ENCODE data around the gene SLC8A1. TPM values are rescaled to one million over a fixed set of nuclear protein-coding genes. Genes with fewer than 3 reads are reported as not detected.

Gene SLC8A1
- total and polyA plus RNA-seq, 3 donors from 2014 or later: 1.4 to 3.6 (median 3.2) TPM

DNA sequence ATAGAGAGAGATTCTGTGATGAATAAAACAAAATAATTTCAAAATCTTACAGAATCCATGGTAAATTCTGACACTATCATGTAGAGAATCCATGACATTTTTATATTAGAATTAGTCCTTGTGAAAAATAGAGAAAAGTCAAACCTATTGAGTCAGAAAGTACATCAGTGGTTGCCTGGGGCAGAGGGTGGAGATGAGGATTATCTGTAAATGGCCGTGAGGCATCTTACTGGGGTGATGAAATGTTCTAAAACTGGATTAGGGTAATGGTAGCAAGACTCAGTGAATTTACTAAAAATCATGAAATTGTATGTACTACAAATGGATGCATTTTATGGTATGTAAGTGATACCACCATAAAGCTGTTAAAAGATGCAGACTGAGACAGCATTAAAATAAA is 323.1 kb downstream of the SLC8A1 start:
- WGBS, 2 donors: 92 to 97% methylated on average over 1 of the region's 1 CpG
- Histone ChIP-seq H3K27ac (no peak overlapping the region), H3K9me3 (no peaks in the 10 kb centered on the region), H3K4me1 (no peaks in the 10 kb centered on the region), H3K27me3 (no peaks in the 10 kb centered on the region), H3K4me3 (no peak overlapping the region), H3K36me3 (ENCODE audit: low read depth, missing control alignments) (no peaks in the 10 kb centered on the region)
- TF ChIP-seq, protein P1, sequence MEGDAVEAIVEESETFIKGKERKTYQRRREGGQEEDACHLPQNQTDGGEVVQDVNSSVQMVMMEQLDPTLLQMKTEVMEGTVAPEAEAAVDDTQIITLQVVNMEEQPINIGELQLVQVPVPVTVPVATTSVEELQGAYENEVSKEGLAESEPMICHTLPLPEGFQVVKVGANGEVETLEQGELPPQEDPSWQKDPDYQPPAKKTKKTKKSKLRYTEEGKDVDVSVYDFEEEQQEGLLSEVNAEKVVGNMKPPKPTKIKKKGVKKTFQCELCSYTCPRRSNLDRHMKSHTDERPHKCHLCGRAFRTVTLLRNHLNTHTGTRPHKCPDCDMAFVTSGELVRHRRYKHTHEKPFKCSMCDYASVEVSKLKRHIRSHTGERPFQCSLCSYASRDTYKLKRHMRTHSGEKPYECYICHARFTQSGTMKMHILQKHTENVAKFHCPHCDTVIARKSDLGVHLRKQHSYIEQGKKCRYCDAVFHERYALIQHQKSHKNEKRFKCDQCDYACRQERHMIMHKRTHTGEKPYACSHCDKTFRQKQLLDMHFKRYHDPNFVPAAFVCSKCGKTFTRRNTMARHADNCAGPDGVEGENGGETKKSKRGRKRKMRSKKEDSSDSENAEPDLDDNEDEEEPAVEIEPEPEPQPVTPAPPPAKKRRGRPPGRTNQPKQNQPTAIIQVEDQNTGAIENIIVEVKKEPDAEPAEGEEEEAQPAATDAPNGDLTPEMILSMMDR (IDR thresholded peaks at IDR 0.05): no peak
- no peak for TF ChIP-seq POLR2A (IDR thresholded peaks at IDR 0.05)
- intact Hi-C loops (cut with DNase I; ENCODE audit: low total_unique reads): no loop called here
- no peak for DNase-seq

DNA sequence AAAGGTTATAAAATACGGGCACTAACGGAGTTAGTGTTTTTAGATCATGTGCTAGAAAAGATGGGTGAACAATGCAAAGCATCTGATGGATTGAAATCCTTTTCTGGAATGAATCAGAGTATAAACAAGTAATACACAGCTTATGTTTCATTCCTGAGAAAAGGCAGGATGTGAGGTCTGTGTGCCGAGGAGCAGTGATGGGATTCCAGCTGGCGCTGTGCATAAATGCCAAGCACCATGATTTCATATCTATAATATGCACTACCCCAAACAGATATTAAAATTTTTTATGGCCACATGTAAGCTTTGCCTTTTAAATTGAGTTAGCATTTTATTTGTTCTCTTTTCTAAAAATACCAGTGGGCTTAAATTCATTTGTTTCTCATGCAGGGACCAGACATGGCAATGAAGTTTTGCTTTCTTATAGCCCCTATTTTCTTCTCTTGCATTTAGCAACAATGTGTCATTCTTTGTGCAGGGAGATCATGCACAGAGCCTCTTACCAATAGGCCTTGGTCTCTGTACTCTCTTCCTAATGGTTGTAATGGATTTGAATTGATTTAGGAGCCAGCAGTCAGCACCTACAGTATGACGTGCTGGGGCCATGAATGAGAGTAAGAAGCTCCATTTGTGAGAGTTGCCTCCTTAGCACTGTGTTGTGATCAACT is 323.9 kb downstream of the SLC8A1 start:
- Histone ChIP-seq H3K36me3 (ENCODE audit: low read depth, missing control alignments) (no peaks in the 10 kb centered on the region), H3K9me3 (no peaks in the 10 kb centered on the region), H3K27me3 (no peaks in the 10 kb centered on the region), H3K4me3 (no peak overlapping the region), H3K27ac (no peak overlapping the region), H3K4me1 (no peaks in the 10 kb centered on the region)
- DNase-seq: no peak
- WGBS, 2 donors: 86 to 90% methylated on average over 5 of the region's 5 CpGs
- intact Hi-C loops (cut with DNase I; ENCODE audit: low total_unique reads): no loop called here
- TF ChIP-seq POLR2A (IDR thresholded peaks at IDR 0.05): no peak
- TF ChIP-seq, protein P1 (IDR thresholded peaks at IDR 0.05): no peak

DNA sequence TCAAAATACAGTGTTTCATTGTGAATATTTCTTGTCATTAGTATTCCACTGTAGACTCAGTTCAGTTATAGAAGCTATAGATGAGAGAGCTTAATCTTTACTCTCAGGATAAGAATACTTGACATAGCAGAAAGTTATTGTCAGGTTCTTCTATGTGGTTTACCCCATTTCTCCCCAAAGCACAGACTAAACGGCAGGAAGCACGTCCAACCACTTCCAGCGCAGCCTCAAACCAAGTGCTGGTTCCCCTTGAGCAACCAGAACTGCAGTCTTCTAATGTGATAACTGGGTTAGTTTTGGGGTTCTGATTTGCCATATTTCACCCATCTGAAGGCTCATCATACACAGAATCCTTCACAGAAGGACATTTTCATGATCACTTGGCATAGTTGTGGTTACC is 324.7 kb downstream of the SLC8A1 start:
- DNase-seq: no peak
- no peaks in the 10 kb centered on the region for H3K36me3 ChIP-seq (ENCODE audit: low read depth, missing control alignments)
- intact Hi-C loops (cut with DNase I; ENCODE audit: low total_unique reads): no loop called here
- no peaks in the 10 kb centered on the region for H3K27me3 ChIP-seq
- no peaks in the 10 kb centered on the region for H3K9me3 ChIP-seq
- TF ChIP-seq, protein P1 (IDR thresholded peaks at IDR 0.05): no peak
- no peak for TF ChIP-seq POLR2A (IDR thresholded peaks at IDR 0.05)
- no peak overlapping the region for H3K27ac ChIP-seq
- 62 to 81% methylated on average over 3 of the region's 3 CpGs for WGBS, 2 donors
- no peak overlapping the region for H3K4me3 ChIP-seq
- no peaks in the 10 kb centered on the region for H3K4me1 ChIP-seq

DNA sequence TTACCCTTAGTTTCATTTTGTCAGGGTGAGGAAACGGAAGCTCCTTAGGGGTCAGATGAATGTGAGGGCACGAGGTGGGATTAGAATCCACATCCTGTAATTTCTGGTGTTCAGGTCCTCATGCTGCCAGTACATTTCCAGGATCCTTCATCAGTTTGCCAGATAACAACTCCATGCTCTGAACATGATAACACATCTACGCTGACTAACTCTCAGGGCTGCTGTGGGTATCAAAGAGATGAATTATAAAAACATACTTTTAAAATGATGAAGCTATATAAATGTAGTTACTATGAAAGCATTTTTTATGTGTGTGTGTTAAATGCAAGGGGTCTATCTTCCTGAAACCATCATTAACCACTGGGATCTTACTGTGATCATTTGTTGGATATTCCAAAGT is 325.9 kb downstream of the SLC8A1 start:
- H3K36me3 ChIP-seq (ENCODE audit: low read depth, missing control alignments): no peaks in the 10 kb centered on the region
- TF ChIP-seq POLR2A (IDR thresholded peaks at IDR 0.05): no peak
- TF ChIP-seq, protein P1 (IDR thresholded peaks at IDR 0.05): no peak
- H3K27ac ChIP-seq: no peak overlapping the region
- H3K4me1 ChIP-seq: no peaks in the 10 kb centered on the region
- WGBS, 2 donors: 93 to 95% methylated on average over 3 of the region's 3 CpGs
- no peaks in the 10 kb centered on the region for H3K27me3 ChIP-seq
- DNase-seq: no peak
- H3K4me3 ChIP-seq: no peak overlapping the region
- intact Hi-C loops (cut with DNase I; ENCODE audit: low total_unique reads): no loop called here
- H3K9me3 ChIP-seq: no peaks in the 10 kb centered on the region

DNA sequence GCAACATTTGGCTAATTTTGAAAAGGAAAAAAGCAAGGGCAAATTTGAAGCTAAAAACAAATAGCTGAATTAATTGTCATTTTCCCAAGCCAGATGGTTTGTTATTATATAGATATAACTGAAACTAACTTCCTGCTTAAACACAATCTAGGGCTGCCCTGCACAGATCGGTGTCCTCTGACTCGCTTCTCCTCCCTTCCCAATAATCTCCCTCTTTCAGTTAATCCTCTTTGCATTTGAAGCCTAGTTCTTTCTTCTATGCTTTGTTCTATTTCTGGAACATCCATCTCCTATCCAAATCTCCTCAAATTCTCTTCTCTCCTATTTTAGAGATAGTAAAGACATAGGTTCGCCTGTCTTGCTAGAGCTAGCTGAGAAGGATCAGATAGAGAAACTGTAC is 328.1 kb downstream of the SLC8A1 start:
- Histone ChIP-seq H3K36me3 (ENCODE audit: low read depth, missing control alignments) (no peaks in the 10 kb centered on the region), H3K27me3 (no peaks in the 10 kb centered on the region), H3K4me1 (no peaks in the 10 kb centered on the region), H3K4me3 (no peak overlapping the region), H3K27ac (no peak overlapping the region), H3K9me3 (no peaks in the 10 kb centered on the region)
- WGBS, 2 donors: 66 to 83% methylated on average over 3 of the region's 3 CpGs
- no peak for DNase-seq
- TF ChIP-seq, protein P1 (IDR thresholded peaks at IDR 0.05): no peak
- no peak for TF ChIP-seq POLR2A (IDR thresholded peaks at IDR 0.05)
- intact Hi-C loops (cut with DNase I; ENCODE audit: low total_unique reads): no loop called here

Data from testis (tissue), 3 donors.